GM21526 (cell line): ENCODE results near the gene ESYT3.

ENCODE experiments used
- ATAC-seq: cut with Tn5 transposase; IDR thresholded peaks from one replicate; pipeline ENCODE4 v1.9.1; 2021; ENCODE audit warnings: moderate library complexity; ENCODE audit not compliant: unreplicated experiment, low FRiP score

Gene ESYT3

GRCh38 chr3:138434276-138434874, at the start of gene ESYT3:
TSS of gene ESYT3 (plus strand) at chr3:138434616. CDS start at chr3:138434799, 183 bp downstream.
- ATAC-seq, result no peak

- no peak for ATAC-seq
Observed at GRCh38 chr3:138384976-138385375, 49.4 kb upstream of the ESYT3 start.

- no peak for ATAC-seq
Observed at GRCh38 chr3:138389144-138389601, 45.2 kb upstream of the ESYT3 start.

- ATAC-seq, result no peak
Observed at GRCh38 chr3:138389841-138390581, 44.4 kb upstream of the ESYT3 start.

GRCh38 chr3:138390582-138390932, 43.9 kb upstream of the ESYT3 start:
- no peak for ATAC-seq

- ATAC-seq, result no peak
Observed at GRCh38 chr3:138394156-138394555, 40.3 kb upstream of the ESYT3 start.

GRCh38 chr3:138394686-138395085, 39.7 kb upstream of the ESYT3 start:
- ATAC-seq, result no peak

GRCh38 chr3:138395865-138396751, 38.3 kb upstream of the ESYT3 start:
- ATAC-seq, result no peak

- ATAC-seq, result no peak
Observed at GRCh38 chr3:138396752-138397410, 37.5 kb upstream of the ESYT3 start.

- no peak for ATAC-seq
Observed at GRCh38 chr3:138397983-138398382, 36.4 kb upstream of the ESYT3 start.

- ATAC-seq, result no peak
Observed at GRCh38 chr3:138398791-138399575, 35.4 kb upstream of the ESYT3 start.

- no peak for ATAC-seq
Observed at GRCh38 chr3:138399766-138400165, 34.6 kb upstream of the ESYT3 start.

GRCh38 chr3:138400651-138401070, 33.8 kb upstream of the ESYT3 start:
- no peak for ATAC-seq

- ATAC-seq, result no peak
Observed at GRCh38 chr3:138401834-138402233, 32.6 kb upstream of the ESYT3 start.

- no peak for ATAC-seq
Observed at GRCh38 chr3:138404121-138404520, 30.3 kb upstream of the ESYT3 start.

GRCh38 chr3:138405001-138405400, 29.4 kb upstream of the ESYT3 start:
- ATAC-seq, result no peak

GRCh38 chr3:138405486-138405885, 28.9 kb upstream of the ESYT3 start:
- ATAC-seq, result no peak

GRCh38 chr3:138406606-138407005, 27.8 kb upstream of the ESYT3 start:
- ATAC-seq, result no peak

GRCh38 chr3:138407236-138407907, 27.0 kb upstream of the ESYT3 start:
- ATAC-seq, result no peak
